Mucosa of stomach (tissue), 1 donor: ENCODE measurements around the gene VAV1.
"Not testable (repeated sequence)": the region's sequence is repeated elsewhere in the genome, so short reads cannot be mapped to it uniquely, and the experiment has no call there.

Experiments used
- H3K27me3 ChIP-seq: one replicate; pipeline ENCODE4 v1.7.0; 2013; ENCODE audit warnings: mild to moderate bottlenecking, low read length; ENCODE audit not compliant: control insufficient read depth, insufficient read depth
- H3K36me3 ChIP-seq: one replicate; pipeline ENCODE4 v1.7.0; 2013; ENCODE audit warnings: low read length; ENCODE audit not compliant: control insufficient read depth, insufficient read depth
- H3K4me1 ChIP-seq: one replicate; pipeline ENCODE4 v1.7.0; 2013; ENCODE audit warnings: mild to moderate bottlenecking, low read length; ENCODE audit not compliant: control insufficient read depth, insufficient read depth
- H3K4me3 ChIP-seq: one replicate; pipeline ENCODE4 v1.7.0; 2013; ENCODE audit warnings: low read length
- H3K9ac ChIP-seq: one replicate; pipeline ENCODE4 v1.7.0; 2013; ENCODE audit warnings: mild to moderate bottlenecking, low read length, moderate library complexity
- H3K9me3 ChIP-seq: one replicate; pipeline ENCODE4 v1.7.0; 2013; ENCODE audit warnings: mild to moderate bottlenecking, low read length, moderate library complexity; ENCODE audit not compliant: control insufficient read depth
- donor health status: Pancreatic carcinoma.

The VAV1 gene

DNA sequence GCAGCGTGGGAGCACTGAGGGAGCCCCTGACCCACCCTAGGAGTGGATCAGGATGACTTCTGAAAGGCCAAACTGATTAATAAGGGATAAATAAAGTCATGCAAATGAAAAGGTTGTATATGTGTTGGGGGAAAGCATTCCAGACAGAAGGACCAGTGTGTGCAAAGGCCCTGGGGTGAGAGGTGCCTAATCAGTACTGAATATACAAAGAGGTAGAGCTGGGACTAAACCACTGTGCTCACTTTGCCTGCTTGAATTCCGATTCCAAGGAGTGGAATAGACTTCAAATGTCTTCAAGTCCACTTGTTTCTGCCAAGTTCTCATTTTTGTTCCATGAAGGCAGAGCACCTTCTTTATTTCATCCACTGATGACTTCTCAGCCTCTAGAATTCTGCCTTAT is 82.2 kb downstream of the VAV1 start:
- Histone ChIP-seq H3K27me3 (no peaks in the 10 kb centered on the region), H3K4me1 (no peaks in the 10 kb centered on the region), H3K9me3 (no peaks in the 10 kb centered on the region), H3K9ac (no peak overlapping the region), H3K4me3 (no peak overlapping the region), H3K36me3 (no peaks in the 10 kb centered on the region)

DNA sequence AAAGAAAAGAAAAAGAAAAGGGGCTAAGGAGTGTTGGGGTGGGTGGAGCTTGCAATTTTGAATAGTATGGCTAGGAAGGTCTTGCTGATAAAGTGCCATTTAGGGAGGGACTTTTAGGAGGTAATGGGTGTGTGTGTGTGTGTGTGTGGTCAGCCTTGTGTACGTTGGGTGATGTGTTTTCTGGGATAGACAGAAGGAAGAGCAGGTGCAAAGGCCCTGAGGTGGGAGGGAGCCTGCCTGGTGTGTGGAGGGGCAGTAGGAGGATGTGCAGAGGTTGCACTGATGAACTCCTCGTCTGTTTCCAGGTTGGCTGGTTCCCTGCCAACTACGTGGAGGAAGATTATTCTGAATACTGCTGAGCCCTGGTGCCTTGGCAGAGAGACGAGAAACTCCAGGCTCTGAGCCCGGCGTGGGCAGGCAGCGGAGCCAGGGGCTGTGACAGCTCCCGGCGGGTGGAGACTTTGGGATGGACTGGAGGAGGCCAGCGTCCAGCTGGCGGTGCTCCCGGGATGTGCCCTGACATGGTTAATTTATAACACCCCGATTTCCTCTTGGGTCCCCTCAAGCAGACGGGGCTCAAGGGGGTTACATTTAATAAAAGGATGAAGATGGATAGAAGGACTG is 84.4 kb downstream of the VAV1 start:
- no peaks in the 10 kb centered on the region for H3K4me1 ChIP-seq
- no peaks in the 10 kb centered on the region for H3K36me3 ChIP-seq
- H3K9me3 ChIP-seq, result no peaks in the 10 kb centered on the region
- no peak overlapping the region for H3K9ac ChIP-seq
- H3K4me3 ChIP-seq, result no peak overlapping the region
- no peaks in the 10 kb centered on the region for H3K27me3 ChIP-seq

DNA sequence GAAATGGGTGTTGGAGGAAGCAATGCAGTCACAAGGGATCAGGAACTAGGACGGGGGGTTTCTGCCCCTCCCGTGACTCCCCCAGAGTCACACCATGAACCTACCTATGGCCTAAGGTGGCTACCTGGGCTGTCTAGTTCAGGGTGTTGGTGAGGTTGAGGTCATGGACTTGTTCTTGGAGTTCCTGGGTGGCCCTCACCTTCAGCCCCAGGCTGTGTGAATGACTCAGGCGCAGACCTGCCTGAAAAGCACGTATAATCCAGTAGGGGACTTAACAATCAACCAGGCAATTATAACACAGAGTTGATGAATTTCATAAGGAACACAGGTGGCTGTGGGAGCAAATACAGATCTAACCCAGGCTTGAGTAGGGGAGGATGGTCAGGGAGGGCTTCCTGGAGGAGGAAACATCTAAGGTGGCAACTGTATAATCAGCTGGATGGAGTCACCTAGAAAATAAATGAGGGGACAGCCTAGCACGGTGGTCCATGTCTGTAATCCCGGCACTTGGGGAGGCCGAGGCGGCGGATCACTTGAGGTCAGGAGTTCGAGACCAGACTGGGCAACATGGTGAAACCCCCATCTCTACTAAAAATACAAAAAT is 89.3 kb downstream of the VAV1 start:
- Histone ChIP-seq H3K9me3 (no peaks in the 10 kb centered on the region), H3K36me3 (no peaks in the 10 kb centered on the region), H3K27me3 (no peaks in the 10 kb centered on the region), H3K4me1 (no peaks in the 10 kb centered on the region), H3K4me3 (no peak overlapping the region), H3K9ac (no peak overlapping the region)

DNA sequence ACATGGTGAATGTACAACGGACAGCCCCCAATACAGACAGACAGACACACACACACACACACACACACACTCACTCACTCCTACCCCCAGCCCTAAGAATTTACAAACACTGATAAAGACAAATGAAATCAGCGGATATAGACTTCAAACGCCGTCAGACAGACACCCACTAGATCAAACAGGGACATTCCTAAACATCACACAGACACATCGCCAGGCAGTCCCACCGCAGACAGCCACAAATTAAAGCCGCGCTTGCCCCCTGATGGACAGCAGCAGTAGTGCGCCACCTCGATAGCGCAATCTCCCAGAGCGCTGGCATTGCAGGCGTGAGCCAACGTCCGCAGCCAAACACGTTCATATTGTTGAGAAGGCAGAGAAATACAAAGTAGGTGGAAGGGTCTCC is 90.2 kb downstream of the VAV1 start:
- H3K4me3 ChIP-seq, result no peak overlapping the region

DNA sequence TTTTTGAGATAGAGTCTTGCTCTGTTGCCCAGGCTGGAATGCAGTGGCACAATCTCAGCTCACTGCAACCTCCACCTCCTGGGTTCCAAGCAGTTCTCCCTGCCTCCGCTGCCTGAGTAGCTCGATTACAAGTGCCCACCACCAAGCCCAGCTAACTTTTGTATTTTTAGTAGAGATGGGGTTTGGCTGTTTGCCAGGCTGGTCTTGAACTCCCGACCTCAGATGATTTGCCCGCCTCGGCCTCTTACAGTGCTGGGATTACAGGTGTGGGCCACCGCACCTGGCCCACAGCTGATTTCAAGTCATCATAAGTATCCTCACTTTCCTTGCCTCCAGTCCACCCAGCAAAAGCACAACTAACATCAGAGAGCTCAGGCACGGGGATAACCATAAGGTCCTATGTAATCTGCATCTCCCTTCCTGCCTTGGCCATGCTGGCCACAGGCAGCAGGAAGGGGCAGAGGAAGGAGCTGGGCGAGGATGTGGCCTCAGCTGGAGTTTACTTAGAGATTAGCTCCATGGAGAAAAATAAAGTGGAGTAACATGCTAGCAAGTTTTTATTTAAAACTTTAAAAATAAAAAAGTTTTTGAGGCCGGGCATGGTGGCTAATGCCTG is 91.9 kb downstream of the VAV1 start:
- Histone ChIP-seq H3K4me3 (no peak overlapping the region), H3K27me3 (no peaks in the 10 kb centered on the region), H3K36me3 (no peaks in the 10 kb centered on the region), H3K9ac (no peak overlapping the region), H3K9me3 (no peaks in the 10 kb centered on the region), H3K4me1 (no peaks in the 10 kb centered on the region)

More for the DNA sequence above, 90.2 kb downstream of the VAV1 start:
- Histone ChIP-seq H3K9ac (no peak overlapping the region), H3K27me3 (no peaks in the 10 kb centered on the region), H3K36me3 (no peaks in the 10 kb centered on the region), H3K9me3 (no peaks in the 10 kb centered on the region), H3K4me1 (no peaks in the 10 kb centered on the region)

DNA sequence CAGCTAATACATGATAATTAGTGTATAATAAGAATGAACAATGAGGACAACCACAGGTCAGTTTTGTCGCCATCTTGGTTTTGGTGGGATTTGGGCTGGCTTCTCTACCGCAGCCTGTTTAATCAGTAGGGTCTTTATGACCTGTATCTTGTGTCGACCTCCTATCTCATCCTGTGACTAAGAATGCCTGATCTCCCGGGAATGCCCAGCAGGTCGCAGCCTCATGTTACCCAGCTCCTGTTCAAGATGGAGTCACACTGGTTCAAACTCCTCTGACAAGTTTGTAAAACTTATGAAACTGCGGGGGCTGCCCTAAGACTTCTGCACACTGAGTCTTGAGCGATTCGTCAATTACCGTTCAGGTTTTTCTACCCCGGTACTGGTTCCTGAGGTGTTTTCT is 93.3 kb downstream of the VAV1 start:
- Histone ChIP-seq H3K9me3 (no peaks in the 10 kb centered on the region), H3K4me1 (no peaks in the 10 kb centered on the region), H3K27me3 (no peaks in the 10 kb centered on the region), H3K36me3 (no peaks in the 10 kb centered on the region), H3K9ac (no peak overlapping the region), H3K4me3 (no peak overlapping the region)

DNA sequence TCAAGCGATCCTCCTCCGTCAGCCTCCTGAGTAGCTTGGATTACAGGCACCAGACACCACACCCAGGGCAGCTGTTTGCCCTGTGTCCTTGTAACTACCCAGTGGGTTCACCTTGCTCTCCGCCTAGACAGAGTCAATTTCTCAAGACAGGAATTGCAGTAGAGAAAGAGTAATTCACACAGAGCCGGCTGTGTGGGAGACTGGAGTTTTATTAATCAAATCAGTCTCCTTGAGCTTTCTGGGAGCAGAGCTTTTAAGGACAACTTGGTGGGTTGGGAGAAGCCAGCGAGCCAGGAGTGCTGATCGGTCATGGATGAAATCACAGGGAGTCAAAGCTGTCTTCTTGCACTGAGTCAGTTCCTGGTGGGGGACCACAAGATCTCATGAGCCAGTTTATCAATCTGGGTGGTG is 94.2 kb downstream of the VAV1 start:
- H3K9me3 ChIP-seq, result no peaks in the 10 kb centered on the region
- no peak overlapping the region for H3K4me3 ChIP-seq
- H3K27me3 ChIP-seq, result no peaks in the 10 kb centered on the region
- H3K4me1 ChIP-seq, result no peaks in the 10 kb centered on the region
- H3K9ac ChIP-seq, result no peak overlapping the region
- H3K36me3 ChIP-seq, result no peaks in the 10 kb centered on the region

DNA sequence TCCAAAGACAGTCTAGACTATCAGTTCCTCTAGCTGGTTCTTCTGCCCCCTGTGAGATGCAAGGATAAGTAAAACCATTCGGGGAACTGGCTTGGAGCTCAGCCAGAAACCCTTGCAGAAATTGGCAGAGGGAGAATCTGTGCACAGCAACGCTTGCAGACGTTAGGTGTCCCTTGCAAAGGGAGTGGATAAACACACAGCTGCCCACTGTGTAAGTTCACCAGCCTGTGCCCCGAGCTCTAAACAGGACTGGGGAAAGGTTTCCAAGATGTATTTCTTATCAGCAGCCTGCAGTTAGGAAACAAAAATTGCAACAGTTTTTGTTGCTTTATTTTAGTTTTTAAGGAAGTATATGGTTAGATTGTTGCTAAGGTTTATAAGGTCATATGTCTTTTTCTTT is 95.8 kb downstream of the VAV1 start:
- Histone ChIP-seq H3K9ac (no peak overlapping the region), H3K4me3 (no peak overlapping the region), H3K36me3 (no peaks in the 10 kb centered on the region), H3K27me3 (no peaks in the 10 kb centered on the region), H3K4me1 (no peaks in the 10 kb centered on the region), H3K9me3 (no peaks in the 10 kb centered on the region)

DNA sequence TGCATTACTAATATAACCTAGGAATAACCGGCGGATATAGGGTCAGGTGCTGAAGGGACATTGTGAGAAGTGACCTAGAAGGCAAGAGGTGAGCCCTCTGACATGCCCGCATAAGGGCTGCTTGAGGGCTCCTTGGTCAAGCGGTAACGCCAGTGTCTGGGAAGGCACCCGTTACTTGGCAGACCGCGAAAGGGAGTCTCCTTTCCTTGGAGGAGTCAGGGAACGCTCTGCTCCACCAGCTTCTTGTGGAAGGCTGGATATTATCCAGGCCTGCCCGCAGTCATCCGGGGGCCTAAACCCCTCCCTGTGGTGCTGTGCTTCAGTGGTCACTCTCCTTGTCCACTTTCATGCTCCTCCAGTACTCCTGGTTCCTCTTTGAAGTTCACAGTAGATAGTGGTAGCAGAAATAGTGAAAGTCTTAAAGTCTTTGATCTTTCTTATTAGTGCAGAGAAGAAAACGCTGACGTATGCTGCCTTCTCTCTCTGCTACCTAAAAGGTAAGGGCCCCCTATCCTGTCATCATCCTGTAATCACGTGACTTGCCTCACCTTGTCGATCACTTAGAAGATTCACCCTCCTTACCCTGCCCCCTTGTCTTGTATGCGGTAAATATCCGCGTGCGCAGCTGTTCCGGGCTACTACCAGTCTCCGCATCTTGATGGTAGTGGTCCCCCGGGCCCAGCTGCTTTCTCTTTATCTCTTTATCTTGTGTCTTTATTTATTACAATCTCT is 96.8 kb downstream of the VAV1 start:
- H3K4me1 ChIP-seq, H3K36me3 ChIP-seq, H3K9ac ChIP-seq, H3K4me3 ChIP-seq, H3K27me3 ChIP-seq, H3K9me3 ChIP-seq: not testable (repeated sequence)

DNA sequence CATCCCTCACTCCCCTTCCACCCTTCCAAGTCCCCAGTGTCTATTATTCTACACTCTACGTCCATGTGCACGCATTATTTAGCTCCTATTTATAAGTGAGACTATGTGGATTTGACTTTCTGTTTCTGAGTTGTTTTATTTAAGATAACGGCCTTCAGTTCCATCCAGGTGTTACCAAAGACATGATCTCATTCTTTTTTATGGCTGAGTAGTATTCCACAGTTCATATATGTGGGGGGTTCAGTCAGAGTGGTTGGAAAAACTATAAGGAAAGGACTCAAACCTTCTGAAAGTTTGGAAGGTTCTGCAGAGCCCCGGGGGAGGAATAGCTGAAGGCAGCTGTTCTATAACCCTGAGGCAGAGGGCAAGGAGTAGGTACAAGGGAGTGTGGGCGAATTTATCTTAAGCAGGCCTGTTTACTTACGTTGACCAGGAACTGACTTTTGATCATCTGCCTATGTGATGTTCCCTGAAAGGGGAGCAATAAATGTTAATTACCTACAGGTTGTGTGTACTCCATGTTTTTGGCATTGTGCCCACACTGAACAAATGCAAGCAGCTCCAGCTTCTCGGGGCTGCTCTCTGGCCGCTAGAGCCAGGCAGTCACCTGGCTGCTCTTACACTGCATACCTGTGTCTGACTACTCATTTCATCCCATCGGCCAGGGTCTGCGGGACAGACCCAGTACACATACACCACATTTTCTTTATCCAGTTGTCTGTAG is 101.4 kb downstream of the VAV1 start:
- Histone ChIP-seq H3K9ac (no peak overlapping the region), H3K36me3 (no peaks in the 10 kb centered on the region), H3K27me3 (peaks cover 5% of the 10 kb centered on the region), H3K9me3 (no peaks in the 10 kb centered on the region), H3K4me3 (no peak overlapping the region), H3K4me1 (no peaks in the 10 kb centered on the region)

DNA sequence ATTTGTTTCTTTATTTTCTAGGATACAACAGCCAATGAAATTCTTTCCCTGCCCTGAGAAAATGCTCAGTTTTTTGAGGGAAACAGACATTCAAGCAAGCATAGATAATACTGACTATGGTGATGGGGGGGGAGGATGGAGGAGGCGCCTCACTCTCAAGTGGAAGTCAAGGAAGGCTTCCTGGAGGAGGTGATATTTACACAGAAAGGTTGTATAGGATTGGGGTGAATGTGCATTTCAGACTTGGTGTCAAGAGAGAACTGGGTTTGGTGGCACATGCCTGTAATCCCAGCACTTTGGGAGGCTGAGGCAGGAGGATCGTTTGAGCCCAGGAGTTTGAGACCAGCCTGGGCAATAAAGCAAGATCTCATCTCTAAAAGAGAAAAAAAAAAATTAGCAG is 102.7 kb downstream of the VAV1 start:
- Histone ChIP-seq H3K4me1 (no peaks in the 10 kb centered on the region), H3K4me3 (no peak overlapping the region), H3K9me3 (no peaks in the 10 kb centered on the region), H3K9ac (no peak overlapping the region), H3K27me3 (peaks cover 5% of the 10 kb centered on the region), H3K36me3 (no peaks in the 10 kb centered on the region)

DNA sequence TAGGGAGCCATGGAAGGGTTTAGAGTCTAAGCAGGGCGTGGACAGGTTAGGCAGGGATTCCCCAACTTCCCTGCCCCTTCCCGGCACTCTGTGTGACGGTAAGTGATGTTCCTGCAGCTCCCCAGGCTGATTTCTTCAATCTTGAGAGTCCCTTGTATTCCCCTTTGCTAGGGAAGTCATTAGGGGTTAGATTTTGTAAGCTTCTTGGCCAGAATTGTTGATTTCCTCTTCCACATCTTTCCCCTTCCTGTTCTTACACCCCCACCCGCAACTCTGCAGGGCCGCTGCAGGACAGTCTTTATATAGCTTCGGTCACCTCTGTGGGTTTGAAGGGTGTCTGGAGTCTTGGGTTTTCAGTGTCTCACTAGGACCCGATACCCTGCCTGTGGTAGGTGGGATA is 104.2 kb downstream of the VAV1 start:
- no peak overlapping the region for H3K4me3 ChIP-seq
- no peak overlapping the region for H3K9ac ChIP-seq
- H3K36me3 ChIP-seq, result no peaks in the 10 kb centered on the region
- no peaks in the 10 kb centered on the region for H3K4me1 ChIP-seq
- peaks cover 5% of the 10 kb centered on the region for H3K27me3 ChIP-seq
- H3K9me3 ChIP-seq, result no peaks in the 10 kb centered on the region
